Esophagus muscularis mucosa (tissue), 3 donors: Measurements from ENCODE around the gene SPEM3.

Experiments
- CTCF ChIP-seq, 3 experiments: fragments of 200-600 bp in 2 of 3; fragments of 450-650 bp in 1 of 3; sonication (generic) in 2 of 3; IDR thresholded peaks; one replicate each; pipeline ENCODE4 v1.5.1; 2017 to 2019; ENCODE audit warnings: antibody characterized with exemption in 3 of 3, mild to moderate bottlenecking in 2 of 3, moderate library complexity in 1 of 3
- POLR2AphosphoS5 ChIP-seq, 2 donors: sonication (generic); formaldehyde crosslinking; IDR thresholded peaks; one replicate each; pipeline ENCODE4 v1.6.1; 2017; ENCODE audit warnings: antibody characterized with exemption in 2 of 2

- TF ChIP-seq CTCF (IDR thresholded peaks at IDR 0.05) (no peak), POLR2AphosphoS5 (IDR thresholded peaks at IDR 0.05) (no peak)
Measured at GRCh38 chr17:7396147-7396546, 32.5 kb upstream of the SPEM3 start.
